A549 (cell line): ENCODE data around the gene DCN.

ENCODE experiments used
- CEBPB ChIP-seq, 2 experiments: fragments of >200 bp in 1 of 2; sonication (Bioruptor Twin) in 1 of 2; formaldehyde crosslinking in 1 of 2; IDR thresholded peaks; 2 replicates each; pipeline ENCODE4 v1.6.1; 2012 to 2016
- EP300 ChIP-seq, 2 experiments: fragments of >200 bp; sonication (Bioruptor Twin); formaldehyde crosslinking; IDR thresholded peaks; 2 replicates in 1 of 2; 3 replicates in 1 of 2; pipeline ENCODE4 v1.6.1; 2016 to 2017
- JUN ChIP-seq, 2 experiments: fragments of >200 bp; sonication (Bioruptor Twin); formaldehyde crosslinking; IDR thresholded peaks; 2 replicates in 1 of 2; 3 replicates in 1 of 2; pipeline ENCODE4 v1.6.1; 2016 to 2017
- JUNB ChIP-seq: fragments of >200 bp; sonication (Bioruptor Twin); formaldehyde crosslinking; IDR thresholded peaks from 2 replicates; pipeline ENCODE4 v1.6.1; 2016
- MAFK ChIP-seq: fragments of 450-650 bp; IDR thresholded peaks from 2 replicates; pipeline ENCODE4 v1.6.1; 2014; ENCODE audit not compliant: partially characterized antibody
- POLR2A ChIP-seq: IDR thresholded peaks from 2 replicates; pipeline ENCODE4 v1.6.1; 2012; ENCODE audit warnings: mild to moderate bottlenecking, low read length
- RAD21 ChIP-seq, 2 experiments: fragments of >200 bp in 1 of 2; sonication (Bioruptor Twin) in 1 of 2; formaldehyde crosslinking in 1 of 2; IDR thresholded peaks in 1 of 2; conservative IDR thresholded peaks in 1 of 2; 2 replicates in 1 of 2; 3 replicates in 1 of 2; pipeline ENCODE4 v1.6.1; 2012 to 2018; ENCODE audit warnings: inconsistent platforms in 1 of 2
- RCOR1 ChIP-seq: fragments of 150-350 bp; IDR thresholded peaks from 2 replicates; pipeline ENCODE4 v1.6.1; 2014; ENCODE audit warnings: antibody characterized with exemption, low read length, low read depth
- RNF2 ChIP-seq: fragments of 200-600 bp; sonication (generic); IDR thresholded peaks from 2 replicates; pipeline ENCODE4 v1.6.1; 2016; ENCODE audit warnings: low read depth, mild to moderate bottlenecking, antibody characterized with exemption, moderate library complexity, borderline replicate concordance
- ZNF302 ChIP-seq: fragments of 250-450 bp; sonication (Bioruptor Pico); IDR thresholded peaks from 2 replicates; pipeline ENCODE4 v1.9.0; 2021; ENCODE audit warnings: inconsistent platforms, mild to moderate bottlenecking, moderate library complexity
- TF ChIP-seq, protein P1 (sequence below): fragments of >200 bp; sonication (Bioruptor Twin); formaldehyde crosslinking; IDR thresholded peaks from 3 replicates; pipeline ENCODE4 v1.5.1; 2016
- TF ChIP-seq, protein P2 (sequence below): fragments of 200-600 bp; sonication (generic); IDR thresholded peaks from 2 replicates; pipeline ENCODE4 v1.6.1; 2016; ENCODE audit warnings: antibody characterized with exemption, mild to moderate bottlenecking, moderate library complexity

DNA sequence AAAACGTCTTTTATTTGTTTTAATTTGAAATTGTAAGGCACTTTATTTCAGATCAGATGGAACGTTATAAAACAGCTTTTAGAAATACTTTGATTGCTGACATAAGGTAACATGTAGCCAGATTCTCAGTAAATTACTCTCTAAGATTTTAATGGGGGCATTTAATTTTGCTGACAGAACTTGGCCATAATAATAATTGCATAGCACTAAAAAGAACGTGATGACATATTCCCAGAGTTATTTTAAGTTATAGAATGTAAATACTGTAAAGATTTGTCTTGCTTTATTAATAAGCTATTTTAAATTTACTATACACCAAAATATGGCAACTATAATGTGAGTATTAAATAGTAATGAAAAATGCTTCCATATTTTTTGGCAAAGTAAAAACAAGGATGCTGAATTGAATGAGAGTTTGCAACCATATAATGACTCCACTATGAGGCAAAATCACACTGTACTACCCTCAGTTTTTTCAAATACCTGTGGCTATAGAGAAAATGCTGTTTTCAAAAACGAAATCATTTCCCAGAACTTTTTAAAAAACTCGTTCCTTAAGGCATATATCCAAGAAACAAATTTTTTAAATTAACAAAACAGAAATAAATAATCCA lies 72.2 kb downstream of the DCN start:
- TF ChIP-seq RNF2 (no peak), POLR2A (no peak), ZNF302 (CRISPR knock-in tag) (no peak), EP300 (IDR thresholded peaks at IDR 0.05) (no peak), CEBPB (IDR thresholded peaks at IDR 0.05) (no peak), JUN (IDR thresholded peaks at IDR 0.05) (no peak), RAD21 (conservative IDR thresholded peaks at IDR 0.05 in 1 of 2, IDR thresholded peaks at IDR 0.05 in 1 of 2) (no peak), MAFK (no peak), JUNB (no peak), RCOR1 (no peak)
- TF ChIP-seq, protein P1, sequence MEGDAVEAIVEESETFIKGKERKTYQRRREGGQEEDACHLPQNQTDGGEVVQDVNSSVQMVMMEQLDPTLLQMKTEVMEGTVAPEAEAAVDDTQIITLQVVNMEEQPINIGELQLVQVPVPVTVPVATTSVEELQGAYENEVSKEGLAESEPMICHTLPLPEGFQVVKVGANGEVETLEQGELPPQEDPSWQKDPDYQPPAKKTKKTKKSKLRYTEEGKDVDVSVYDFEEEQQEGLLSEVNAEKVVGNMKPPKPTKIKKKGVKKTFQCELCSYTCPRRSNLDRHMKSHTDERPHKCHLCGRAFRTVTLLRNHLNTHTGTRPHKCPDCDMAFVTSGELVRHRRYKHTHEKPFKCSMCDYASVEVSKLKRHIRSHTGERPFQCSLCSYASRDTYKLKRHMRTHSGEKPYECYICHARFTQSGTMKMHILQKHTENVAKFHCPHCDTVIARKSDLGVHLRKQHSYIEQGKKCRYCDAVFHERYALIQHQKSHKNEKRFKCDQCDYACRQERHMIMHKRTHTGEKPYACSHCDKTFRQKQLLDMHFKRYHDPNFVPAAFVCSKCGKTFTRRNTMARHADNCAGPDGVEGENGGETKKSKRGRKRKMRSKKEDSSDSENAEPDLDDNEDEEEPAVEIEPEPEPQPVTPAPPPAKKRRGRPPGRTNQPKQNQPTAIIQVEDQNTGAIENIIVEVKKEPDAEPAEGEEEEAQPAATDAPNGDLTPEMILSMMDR, result no peak
- TF ChIP-seq, protein P2, sequence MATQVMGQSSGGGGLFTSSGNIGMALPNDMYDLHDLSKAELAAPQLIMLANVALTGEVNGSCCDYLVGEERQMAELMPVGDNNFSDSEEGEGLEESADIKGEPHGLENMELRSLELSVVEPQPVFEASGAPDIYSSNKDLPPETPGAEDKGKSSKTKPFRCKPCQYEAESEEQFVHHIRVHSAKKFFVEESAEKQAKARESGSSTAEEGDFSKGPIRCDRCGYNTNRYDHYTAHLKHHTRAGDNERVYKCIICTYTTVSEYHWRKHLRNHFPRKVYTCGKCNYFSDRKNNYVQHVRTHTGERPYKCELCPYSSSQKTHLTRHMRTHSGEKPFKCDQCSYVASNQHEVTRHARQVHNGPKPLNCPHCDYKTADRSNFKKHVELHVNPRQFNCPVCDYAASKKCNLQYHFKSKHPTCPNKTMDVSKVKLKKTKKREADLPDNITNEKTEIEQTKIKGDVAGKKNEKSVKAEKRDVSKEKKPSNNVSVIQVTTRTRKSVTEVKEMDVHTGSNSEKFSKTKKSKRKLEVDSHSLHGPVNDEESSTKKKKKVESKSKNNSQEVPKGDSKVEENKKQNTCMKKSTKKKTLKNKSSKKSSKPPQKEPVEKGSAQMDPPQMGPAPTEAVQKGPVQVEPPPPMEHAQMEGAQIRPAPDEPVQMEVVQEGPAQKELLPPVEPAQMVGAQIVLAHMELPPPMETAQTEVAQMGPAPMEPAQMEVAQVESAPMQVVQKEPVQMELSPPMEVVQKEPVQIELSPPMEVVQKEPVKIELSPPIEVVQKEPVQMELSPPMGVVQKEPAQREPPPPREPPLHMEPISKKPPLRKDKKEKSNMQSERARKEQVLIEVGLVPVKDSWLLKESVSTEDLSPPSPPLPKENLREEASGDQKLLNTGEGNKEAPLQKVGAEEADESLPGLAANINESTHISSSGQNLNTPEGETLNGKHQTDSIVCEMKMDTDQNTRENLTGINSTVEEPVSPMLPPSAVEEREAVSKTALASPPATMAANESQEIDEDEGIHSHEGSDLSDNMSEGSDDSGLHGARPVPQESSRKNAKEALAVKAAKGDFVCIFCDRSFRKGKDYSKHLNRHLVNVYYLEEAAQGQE, result no peak
